Uterus (tissue), 2 donors: ENCODE data around the gene CTCF.

Experiments
- CTCF ChIP-seq, 4 experiments: fragments of 200-600 bp in 2 of 4; fragments of 450-650 bp in 2 of 4; sonication (generic) in 2 of 4; IDR thresholded peaks; one replicate each; pipeline ENCODE4 v1.5.1; 2016 to 2019; ENCODE audit warnings: antibody characterized with exemption in 4 of 4, mild to moderate bottlenecking in 2 of 4, moderate library complexity in 1 of 4
- POLR2A ChIP-seq, 2 donors: fragments of 450-650 bp; IDR thresholded peaks; one replicate each; pipeline ENCODE4 v1.6.1; 2016; ENCODE audit warnings: antibody characterized with exemption in 2 of 2, mild to moderate bottlenecking in 1 of 2, moderate library complexity in 1 of 2

GRCh38 chr16:67516296-67517154, 45.8 kb upstream of the CTCF start:
- no peak for TF ChIP-seq POLR2A (IDR thresholded peaks at IDR 0.05)
- no peak for TF ChIP-seq CTCF (IDR thresholded peaks at IDR 0.05)
